Ishikawa (cell line): ENCODE results near the gene NCK2.

Experiments used
- CEBPB ChIP-seq: IDR thresholded peaks from 2 replicates; pipeline ENCODE4 v1.6.1; 2012
- CREB1 ChIP-seq: IDR thresholded peaks from 2 replicates; pipeline ENCODE4 v1.6.1; 2012; ENCODE audit warnings: low read depth
- EGR1 ChIP-seq: IDR thresholded peaks from 2 replicates; pipeline ENCODE4 v1.6.1; 2012
- EP300 ChIP-seq: IDR thresholded peaks from 2 replicates; pipeline ENCODE4 v1.6.1; 2012; ENCODE audit warnings: borderline replicate concordance
- FOXM1 ChIP-seq: IDR thresholded peaks from 2 replicates; pipeline ENCODE4 v1.6.1; 2012; ENCODE audit warnings: low read depth, borderline replicate concordance
- NFIC ChIP-seq: IDR thresholded peaks from 2 replicates; pipeline ENCODE4 v1.6.1; 2012
- RAD21 ChIP-seq: IDR thresholded peaks from 2 replicates; pipeline ENCODE4 v1.6.1; 2012; ENCODE audit warnings: low read depth
- TAF1 ChIP-seq: IDR thresholded peaks from 2 replicates; pipeline ENCODE4 v1.6.1; 2012; ENCODE audit warnings: low read depth, mild to moderate bottlenecking
- TCF12 ChIP-seq: IDR thresholded peaks from 2 replicates; pipeline ENCODE4 v1.6.1; 2012; ENCODE audit warnings: low read depth
- TEAD4 ChIP-seq: IDR thresholded peaks from 2 replicates; pipeline ENCODE4 v1.6.1; 2012
- YY1 ChIP-seq: IDR thresholded peaks from 2 replicates; pipeline ENCODE4 v1.6.1; 2012; ENCODE audit warnings: low read depth
- ZBTB7A ChIP-seq: IDR thresholded peaks from 2 replicates; pipeline ENCODE4 v1.6.1; 2012; ENCODE audit warnings: low read depth
- TF ChIP-seq, protein P1 (sequence below): IDR thresholded peaks from 2 replicates; pipeline ENCODE4 v1.6.1; 2012; ENCODE audit warnings: low read depth, mild to moderate bottlenecking
- TF ChIP-seq, protein P2 (sequence below): IDR thresholded peaks from 2 replicates; pipeline ENCODE4 v1.6.1; 2012
- TF ChIP-seq, protein P3 (sequence below): IDR thresholded peaks from 2 replicates; pipeline ENCODE4 v1.6.1; 2012

NCK2 gene

DNA sequence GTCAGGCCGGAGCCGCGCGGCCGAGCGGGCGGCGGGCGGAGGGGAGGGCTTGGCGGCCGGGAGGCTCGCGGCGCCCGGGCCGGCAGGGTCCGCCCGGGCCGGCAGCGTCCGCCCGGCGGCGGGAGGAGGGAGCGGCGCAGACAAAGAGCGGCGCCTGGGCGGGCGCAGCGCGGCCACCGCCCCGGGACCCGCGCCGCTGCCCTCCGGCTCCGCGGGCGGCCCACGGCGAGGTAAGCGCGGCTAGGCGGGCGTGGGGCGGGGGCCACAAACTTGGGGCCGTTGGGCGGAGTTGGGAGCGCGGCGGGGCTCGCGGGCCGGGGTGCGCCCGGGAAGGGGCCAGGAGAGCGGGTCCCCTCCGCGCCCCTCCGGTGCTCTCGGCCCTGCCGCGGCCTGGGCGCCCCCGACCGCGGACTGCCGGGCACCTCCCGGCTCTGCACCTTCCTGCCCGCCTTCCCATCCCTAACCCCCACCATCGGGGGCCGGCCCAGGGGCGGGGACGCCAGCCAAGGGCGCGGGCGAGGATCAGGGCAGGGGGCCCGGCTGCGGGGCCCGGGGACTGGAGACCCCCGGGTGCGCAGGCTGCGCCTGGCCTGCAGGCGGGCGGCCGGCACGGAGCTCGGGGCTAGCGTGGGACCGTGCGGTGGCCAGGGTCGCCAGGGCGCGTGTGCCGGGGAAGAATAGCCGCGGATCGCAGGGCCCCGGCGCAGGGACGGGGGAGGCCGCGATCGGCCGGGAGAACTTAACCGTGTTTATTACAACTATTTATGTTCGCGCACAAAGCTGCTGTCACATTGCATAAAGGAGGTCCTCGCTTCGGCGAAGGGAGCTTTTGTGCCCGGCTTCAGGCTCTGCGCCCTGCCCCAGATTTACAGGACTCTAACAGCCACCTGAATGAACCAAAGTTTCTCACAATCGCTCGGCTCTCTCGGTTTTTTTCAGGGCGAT lies at the start of gene NCK2:
Gene NCK2 (plus strand): TSS at position 4 of the 945 bp plus-strand sequence. CDS start 110,152 bp downstream, outside the sequence.
- no peak for TF ChIP-seq TEAD4
- TF ChIP-seq CEBPB = no peak
- TF ChIP-seq, protein P1, sequence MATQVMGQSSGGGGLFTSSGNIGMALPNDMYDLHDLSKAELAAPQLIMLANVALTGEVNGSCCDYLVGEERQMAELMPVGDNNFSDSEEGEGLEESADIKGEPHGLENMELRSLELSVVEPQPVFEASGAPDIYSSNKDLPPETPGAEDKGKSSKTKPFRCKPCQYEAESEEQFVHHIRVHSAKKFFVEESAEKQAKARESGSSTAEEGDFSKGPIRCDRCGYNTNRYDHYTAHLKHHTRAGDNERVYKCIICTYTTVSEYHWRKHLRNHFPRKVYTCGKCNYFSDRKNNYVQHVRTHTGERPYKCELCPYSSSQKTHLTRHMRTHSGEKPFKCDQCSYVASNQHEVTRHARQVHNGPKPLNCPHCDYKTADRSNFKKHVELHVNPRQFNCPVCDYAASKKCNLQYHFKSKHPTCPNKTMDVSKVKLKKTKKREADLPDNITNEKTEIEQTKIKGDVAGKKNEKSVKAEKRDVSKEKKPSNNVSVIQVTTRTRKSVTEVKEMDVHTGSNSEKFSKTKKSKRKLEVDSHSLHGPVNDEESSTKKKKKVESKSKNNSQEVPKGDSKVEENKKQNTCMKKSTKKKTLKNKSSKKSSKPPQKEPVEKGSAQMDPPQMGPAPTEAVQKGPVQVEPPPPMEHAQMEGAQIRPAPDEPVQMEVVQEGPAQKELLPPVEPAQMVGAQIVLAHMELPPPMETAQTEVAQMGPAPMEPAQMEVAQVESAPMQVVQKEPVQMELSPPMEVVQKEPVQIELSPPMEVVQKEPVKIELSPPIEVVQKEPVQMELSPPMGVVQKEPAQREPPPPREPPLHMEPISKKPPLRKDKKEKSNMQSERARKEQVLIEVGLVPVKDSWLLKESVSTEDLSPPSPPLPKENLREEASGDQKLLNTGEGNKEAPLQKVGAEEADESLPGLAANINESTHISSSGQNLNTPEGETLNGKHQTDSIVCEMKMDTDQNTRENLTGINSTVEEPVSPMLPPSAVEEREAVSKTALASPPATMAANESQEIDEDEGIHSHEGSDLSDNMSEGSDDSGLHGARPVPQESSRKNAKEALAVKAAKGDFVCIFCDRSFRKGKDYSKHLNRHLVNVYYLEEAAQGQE = no peak
- peak; percentile 84; the same call in 1 of the 2 replicates for TF ChIP-seq ZBTB7A
- no peak for TF ChIP-seq EP300
- TF ChIP-seq TAF1 = no peak

DNA sequence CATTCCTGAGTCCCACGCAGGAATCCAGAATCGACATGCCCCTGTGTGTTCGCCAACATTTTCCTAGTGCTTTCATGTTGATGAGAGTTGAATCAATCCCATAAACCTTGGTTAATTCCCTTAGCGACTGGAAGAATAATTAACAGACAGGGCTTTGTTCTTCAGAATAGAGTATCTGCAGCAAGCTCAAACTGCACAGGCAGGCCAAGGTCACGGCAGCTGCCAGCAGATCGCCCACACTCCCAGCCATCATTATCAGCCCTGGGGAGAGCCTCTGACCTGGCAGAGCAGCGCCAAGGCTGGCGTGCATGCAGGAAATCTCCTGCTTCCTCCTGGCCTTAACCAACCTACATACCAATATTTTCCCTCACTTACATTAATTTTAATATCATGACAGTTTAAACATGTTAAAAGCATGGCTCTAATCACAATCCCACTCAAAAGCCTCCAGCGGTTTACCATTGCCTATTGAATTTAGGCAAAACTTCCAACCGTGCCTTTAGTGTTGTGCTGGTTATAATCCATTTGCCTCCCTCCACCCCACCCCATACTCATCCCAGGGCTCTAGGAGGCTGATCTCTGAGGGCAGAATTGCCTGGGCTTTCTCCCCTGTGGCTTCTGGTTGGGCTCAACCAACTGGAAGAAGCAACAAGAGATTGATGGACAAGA lies 46.8 kb upstream of the NCK2 start:
- TF ChIP-seq ZBTB7A = no peak
- no peak for TF ChIP-seq CREB1
- TF ChIP-seq YY1 = no peak
- no peak for TF ChIP-seq EGR1
- no peak for TF ChIP-seq EP300

DNA sequence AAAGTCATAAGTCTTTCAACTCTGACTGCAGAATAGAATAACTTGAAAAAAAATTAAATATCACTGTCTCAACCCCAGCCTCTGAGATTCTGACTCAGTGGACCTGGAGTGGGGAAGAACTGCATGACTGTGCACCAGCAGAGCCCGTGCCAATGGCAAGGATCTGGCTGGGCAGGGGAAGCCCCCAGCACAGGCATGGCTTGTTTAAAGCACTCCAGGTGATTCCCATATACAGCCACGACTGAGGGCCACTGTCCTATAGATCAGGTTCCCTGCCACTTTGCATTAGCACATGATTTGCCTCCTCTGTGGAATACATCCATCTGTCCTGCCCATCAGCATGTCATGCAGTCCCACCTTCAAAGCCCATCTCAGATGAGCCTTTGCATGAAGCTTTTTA lies 45.9 kb upstream of the NCK2 start:
- TF ChIP-seq TEAD4 (no peak), EP300 (no peak), TAF1 (no peak), TCF12 (no peak), FOXM1 (no peak), CREB1 (no peak), NFIC (no peak), CEBPB (no peak), RAD21 (no peak), ZBTB7A (no peak), YY1 (no peak), EGR1 (no peak)
- TF ChIP-seq, protein P2, sequence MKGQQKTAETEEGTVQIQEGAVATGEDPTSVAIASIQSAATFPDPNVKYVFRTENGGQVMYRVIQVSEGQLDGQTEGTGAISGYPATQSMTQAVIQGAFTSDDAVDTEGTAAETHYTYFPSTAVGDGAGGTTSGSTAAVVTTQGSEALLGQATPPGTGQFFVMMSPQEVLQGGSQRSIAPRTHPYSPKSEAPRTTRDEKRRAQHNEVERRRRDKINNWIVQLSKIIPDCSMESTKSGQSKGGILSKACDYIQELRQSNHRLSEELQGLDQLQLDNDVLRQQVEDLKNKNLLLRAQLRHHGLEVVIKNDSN = no peak
- TF ChIP-seq, protein P3, sequence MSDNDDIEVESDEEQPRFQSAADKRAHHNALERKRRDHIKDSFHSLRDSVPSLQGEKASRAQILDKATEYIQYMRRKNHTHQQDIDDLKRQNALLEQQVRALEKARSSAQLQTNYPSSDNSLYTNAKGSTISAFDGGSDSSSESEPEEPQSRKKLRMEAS = no peak
- TF ChIP-seq, protein P1 = no peak

DNA sequence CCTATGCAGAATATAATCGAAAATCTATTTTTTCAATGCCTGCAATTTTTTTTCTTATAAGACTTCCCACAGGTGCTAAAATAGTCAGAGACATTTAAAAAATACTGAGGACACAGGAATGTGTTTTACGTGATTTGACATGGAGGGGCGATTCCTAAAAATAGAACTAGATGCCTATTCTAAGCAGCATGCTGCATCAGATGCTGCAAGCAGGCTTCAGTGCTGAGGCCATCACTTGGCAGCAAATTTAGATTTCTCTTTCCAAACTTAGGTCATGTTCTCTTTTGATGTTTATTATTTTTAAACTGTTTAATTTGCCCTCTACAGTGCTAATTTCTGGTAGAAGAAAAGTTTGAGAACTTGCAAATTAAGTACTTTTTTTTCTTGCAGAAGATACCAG lies 43.7 kb upstream of the NCK2 start:
- no peak for TF ChIP-seq EGR1
- TF ChIP-seq, protein P1 = no peak
- TF ChIP-seq ZBTB7A = no peak
- no peak for TF ChIP-seq NFIC

DNA sequence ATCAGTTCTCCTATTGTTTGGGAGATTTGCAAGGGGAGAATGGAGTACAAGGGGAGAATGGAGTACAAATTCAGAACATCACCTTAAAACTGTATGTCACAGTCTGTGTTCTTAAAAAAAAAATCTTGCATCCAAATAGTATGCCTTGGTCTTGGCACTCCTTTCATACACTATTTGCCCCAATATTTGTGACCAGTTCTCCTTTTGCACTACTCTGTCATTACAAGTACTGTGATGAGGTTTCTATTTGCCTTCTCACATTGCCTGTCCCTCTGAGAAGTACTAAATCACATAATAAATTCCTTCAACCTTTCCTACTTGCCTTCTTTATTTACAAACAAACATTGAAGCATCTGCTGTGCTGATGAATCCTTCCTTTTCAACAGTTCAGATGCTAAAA lies 36.0 kb upstream of the NCK2 start:
- TF ChIP-seq ZBTB7A = no peak
- no peak for TF ChIP-seq EP300
- TF ChIP-seq TCF12 = no peak
- TF ChIP-seq, protein P1 = no peak
- no peak for TF ChIP-seq CREB1
- TF ChIP-seq EGR1 = no peak
